ENCODE measurements around the gene STK32B. TPM values are rescaled to one million over a fixed set of nuclear protein-coding genes. Genes with fewer than 3 reads are reported as not detected.
A peak's percentile ranks its signal among the peaks of the same experiment; 100 is the strongest.

The STK32B gene
- total and polyA plus RNA-seq, 9 of the 15 experiments (the other 6 are each of a cell fraction or from before 2014, with no cell fraction given): 0.03 to 0.20 (median 0.07) TPM; not detected in 2

DNA sequence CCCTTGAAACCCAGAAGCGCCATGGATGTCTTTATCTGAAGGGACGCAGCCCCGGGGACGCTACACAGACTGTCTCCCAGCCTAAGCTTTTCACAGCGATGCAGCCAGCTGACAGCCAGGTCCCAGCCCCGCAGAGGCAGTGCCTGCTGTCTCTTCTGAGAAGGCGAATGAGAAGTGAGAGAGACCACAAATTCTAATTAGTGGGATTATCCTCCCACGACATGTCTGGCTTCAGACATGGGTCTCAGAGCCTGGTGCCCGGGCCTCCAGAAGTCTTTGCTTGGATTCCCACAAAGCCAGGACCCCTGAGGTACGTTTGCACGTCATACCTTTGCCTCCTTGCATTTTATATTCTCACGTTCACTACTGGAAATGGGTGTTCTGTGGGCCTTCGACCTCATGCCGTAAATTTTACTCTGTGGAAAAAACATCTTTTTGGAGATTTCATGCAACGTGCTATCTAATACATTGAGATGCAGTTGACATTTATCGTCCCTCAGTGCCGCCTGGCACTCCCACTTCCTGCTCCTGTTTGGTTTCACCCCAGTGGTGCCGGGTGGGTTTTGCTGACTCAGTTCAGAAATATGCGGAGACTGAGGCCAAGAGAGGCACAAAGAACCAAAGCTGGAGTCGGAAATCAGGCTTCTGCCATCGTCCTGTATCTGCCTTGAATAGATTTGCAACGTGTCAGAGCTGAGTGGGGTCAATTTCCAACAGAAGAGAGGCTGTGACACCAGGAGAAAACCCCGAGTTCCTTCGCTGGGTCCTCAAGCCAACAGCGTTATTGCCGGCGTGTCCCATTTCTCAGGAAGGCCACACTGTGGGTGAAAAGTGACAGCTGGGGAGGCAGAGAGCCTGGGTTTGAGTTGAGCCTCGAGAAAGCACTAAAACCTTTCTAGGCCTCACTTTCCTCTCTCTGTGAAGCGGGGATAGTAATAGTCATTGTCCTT, 114.4 kb downstream of the STK32B start:
- no peak for FAIRE-seq
- Histone ChIP-seq H3K27ac (ENCODE audit: extremely low read depth, low read depth, low read length) (no peak overlapping the region), H3K9me1 (ENCODE audit: control insufficient read depth, insufficient read depth, low read length) (no peaks in the 10 kb centered on the region), H3K79me2 (ENCODE audit: control insufficient read depth, insufficient read depth, low read length) (no peaks in the 10 kb centered on the region), H3K27me3 (ENCODE audit: control insufficient read depth in 2 of 2, insufficient read depth in 2 of 2, low read length in 2 of 2) (peaks cover 13 to 60% of the 10 kb centered on the region in 2 experiments; a peak in 4 of 5 replicates), H3K4me3 (no peak overlapping the region), H3K9me3 (replicated peaks; ENCODE audit: control insufficient read depth, insufficient read depth, low read depth, low read length) (no peaks in the 10 kb centered on the region), H3K9ac (ENCODE audit: insufficient read depth in 1 of 2, low read depth in 2 of 2, low read length in 2 of 2) (no peak overlapping the region), H3K4me1 (replicated peaks in 1 of 2; ENCODE audit: control insufficient read depth in 2 of 2, insufficient read depth in 2 of 2, low read length in 2 of 2) (no peaks in the 10 kb centered on the region), H3K4me2 (ENCODE audit: insufficient read depth, low read length) (no peak overlapping the region), H4K20me1 (replicated peaks; ENCODE audit: control insufficient read depth, insufficient read depth, low read length) (no peaks in the 10 kb centered on the region; the same call in 1 of the 2 replicates), H2AFZ (ENCODE audit: low read depth, low read length) (no peak overlapping the region), H3K36me3 (ENCODE audit: control insufficient read depth, insufficient read depth, low read length) (no peaks in the 10 kb centered on the region)
- in situ Hi-C loops (cut with MboI): no loop called here
- intact Hi-C loops (cut with micrococcal nuclease): no loop called here
- TF ChIP-seq ZKSCAN1 (IDR thresholded peaks at IDR 0.05; ENCODE audit: low read depth, low read length) (no peak), ZNF316 (IDR thresholded peaks at IDR 0.05) (peak; percentile 49; the same call in 1 of the 2 replicates)
- TF ChIP-seq, protein P1, sequence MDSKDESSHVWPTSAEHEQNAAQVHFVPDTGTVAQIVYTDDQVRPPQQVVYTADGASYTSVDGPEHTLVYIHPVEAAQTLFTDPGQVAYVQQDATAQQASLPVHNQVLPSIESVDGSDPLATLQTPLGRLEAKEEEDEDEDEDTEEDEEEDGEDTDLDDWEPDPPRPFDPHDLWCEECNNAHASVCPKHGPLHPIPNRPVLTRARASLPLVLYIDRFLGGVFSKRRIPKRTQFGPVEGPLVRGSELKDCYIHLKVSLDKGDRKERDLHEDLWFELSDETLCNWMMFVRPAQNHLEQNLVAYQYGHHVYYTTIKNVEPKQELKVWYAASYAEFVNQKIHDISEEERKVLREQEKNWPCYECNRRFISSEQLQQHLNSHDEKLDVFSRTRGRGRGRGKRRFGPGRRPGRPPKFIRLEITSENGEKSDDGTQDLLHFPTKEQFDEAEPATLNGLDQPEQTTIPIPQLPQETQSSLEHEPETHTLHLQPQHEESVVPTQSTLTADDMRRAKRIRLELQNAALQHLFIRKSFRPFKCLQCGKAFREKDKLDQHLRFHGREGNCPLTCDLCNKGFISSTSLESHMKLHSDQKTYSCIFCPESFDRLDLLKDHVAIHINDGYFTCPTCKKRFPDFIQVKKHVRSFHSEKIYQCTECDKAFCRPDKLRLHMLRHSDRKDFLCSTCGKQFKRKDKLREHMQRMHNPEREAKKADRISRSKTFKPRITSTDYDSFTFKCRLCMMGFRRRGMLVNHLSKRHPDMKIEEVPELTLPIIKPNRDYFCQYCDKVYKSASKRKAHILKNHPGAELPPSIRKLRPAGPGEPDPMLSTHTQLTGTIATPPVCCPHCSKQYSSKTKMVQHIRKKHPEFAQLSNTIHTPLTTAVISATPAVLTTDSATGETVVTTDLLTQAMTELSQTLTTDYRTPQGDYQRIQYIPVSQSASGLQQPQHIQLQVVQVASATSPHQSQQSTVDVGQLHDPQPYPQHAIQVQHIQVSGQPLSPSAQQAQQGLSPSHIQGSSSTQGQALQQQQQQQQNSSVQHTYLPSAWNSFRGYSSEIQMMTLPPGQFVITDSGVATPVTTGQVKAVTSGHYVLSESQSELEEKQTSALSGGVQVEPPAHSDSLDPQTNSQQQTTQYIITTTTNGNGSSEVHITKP (IDR thresholded peaks at IDR 0.05; ENCODE audit: partially characterized antibody): no peak
- WGBS (ENCODE audit: insufficient coverage, low coverage, missing lambda C conversion rate): 2% methylated on average over 28 of the region's 29 CpGs
- ChIA-PET POLR2A (no interaction called here), CTCF (ENCODE audit: low intra/inter-chr PET ratio) (no interaction called here)
- no peak for DNase-seq (ENCODE audit: extremely low read depth in 1 of 4, low spot score in 3 of 4)
- BruUV-seq (replicated peaks): no TSS peak
- ATAC-seq: no peak
